IPS-11a (cell line): ENCODE measurements around the gene MAPK8IP2.

Experiments
- H3K4me3 ChIP-seq: one replicate; pipeline ENCODE4 v1.5.1; 2013; ENCODE audit warnings: low read depth, low read length, control low read depth

MAPK8IP2 gene

GRCh38 chr22:50600538-50600937 is at the start of gene MAPK8IP2:
TSS of gene MAPK8IP2 (plus strand) at chr22:50600793. CDS start at chr22:50600819, 26 bp downstream.
- H3K4me3 ChIP-seq, result peak within 1 kb of the TSS; percentile 17

DNA sequence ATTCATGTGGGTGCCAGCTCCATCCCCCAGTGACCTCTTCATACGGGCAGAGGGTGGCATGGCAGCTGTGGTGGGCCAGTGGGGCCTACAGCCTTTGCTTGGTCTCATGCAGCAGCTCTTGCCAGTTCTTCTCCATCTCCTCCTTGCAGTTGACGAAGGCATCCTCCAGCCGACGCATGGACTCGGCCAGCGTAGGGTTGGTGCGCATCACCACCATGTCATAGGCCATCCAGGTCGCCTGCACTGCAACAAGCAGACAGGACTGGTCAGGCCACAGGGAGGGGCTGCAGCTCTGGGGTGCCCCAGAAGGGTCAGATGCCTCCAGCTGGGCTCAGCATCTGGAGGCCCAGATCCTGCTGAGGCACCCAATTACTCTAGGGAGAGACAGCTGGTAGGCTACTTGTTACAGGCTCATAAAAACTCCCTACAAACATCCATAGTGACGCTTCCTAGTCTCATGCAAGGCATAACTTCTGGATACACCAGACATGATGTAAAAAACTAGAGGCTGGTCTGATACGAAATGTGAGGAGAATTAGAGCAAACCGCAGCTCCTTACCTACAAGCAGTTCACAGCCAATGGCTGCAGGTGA is 49.3 kb upstream of the MAPK8IP2 start:
- H3K4me3 ChIP-seq, result no peak overlapping the region

DNA sequence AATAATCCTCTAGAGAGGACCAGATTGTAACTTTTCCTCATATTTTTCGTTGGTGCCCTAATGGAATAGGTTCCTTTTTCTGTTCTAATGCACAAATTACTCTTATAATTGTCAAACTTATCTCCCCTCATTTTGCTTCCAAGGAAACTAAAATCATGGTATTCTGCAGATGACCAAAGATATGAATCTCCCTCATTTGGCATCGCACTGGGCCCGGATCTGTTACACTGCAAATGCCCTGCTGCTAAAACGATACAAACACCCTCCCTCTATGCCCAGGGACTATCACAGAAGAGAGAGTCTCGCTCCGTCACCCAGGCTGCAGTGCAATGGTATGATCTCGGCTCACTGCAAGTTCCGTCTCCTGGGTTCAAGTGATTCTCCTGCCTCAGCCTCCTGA is 47.3 kb upstream of the MAPK8IP2 start:
- H3K4me3 ChIP-seq, result no peak overlapping the region

- H3K4me3 ChIP-seq, result no peak overlapping the region
These were observed 43.9 kb upstream of the MAPK8IP2 start for GRCh38 chr22:50556703-50557102.

DNA sequence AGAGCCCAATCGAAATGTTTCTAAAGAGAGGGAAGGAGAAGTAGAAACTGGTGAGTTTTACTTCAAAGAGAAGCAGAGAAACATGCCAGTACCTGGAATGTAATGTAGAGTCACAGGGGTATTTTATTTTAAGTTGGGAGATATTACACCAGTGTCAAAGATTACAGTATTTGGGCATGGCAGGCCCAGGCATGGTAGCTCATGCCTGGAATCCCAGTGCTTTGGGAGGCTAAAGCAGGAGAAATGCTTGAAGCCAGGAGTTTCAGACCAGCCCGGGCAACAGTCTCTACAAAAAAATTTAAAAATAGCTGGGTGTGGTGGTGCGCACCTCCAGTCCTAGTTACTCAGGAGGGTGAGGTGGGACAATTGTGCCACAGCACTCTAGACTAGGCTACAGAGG is 40.6 kb upstream of the MAPK8IP2 start:
- no peak overlapping the region for H3K4me3 ChIP-seq

- H3K4me3 ChIP-seq, result no peak overlapping the region
These were observed 38.9 kb upstream of the MAPK8IP2 start for GRCh38 chr22:50561401-50562358.

DNA sequence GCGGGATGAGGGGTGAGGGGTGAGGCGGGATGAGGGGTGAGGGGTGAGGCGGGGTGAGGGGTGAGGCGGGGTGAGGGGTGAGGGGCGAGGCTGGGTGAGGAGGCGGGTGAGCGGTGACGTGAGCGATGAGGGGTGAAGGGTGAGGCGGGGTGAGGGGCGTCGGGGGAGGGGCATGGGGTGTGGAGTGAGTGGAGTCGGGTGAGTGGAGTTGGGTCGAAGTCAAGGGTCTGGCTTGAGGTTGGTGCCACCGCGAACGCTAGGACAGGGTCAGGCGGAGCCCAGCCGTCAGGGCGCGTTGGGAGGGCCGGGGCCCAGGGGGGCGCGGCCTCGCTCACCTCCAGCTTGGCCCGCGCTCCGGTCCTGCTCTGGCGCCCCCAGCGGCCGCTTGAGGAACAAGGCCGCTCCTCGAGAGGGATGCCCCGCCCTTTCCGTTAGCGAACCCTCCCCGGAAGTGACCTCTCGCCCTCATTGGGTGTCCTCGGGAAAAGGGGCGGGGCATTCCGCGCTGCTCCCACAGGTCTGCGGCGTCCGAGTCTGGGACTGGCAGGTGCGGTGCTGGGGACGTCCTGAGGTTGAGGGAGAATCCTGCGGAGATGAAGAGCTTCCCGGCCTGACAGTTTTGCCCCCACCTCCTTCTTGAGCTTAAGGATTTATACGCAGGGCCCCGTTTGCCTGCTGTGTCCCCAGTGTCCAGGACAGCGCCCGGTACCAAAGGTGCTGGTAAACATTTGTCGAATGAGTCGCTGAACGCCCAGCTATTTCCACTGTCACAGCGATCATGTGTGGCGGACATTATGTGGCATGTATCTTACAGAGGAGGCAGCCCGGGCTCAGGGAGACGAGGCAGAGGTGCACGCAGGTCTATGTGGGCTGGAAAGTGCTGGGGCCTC is 37.8 kb upstream of the MAPK8IP2 start, which contains the start of gene SYCE3:
Gene SYCE3 (minus strand): TSS at position 397 of the 890 bp plus-strand sequence. CDS start 6,514 bp downstream, outside the sequence.
- peak within 1 kb of the TSS; percentile 65 for H3K4me3 ChIP-seq

DNA sequence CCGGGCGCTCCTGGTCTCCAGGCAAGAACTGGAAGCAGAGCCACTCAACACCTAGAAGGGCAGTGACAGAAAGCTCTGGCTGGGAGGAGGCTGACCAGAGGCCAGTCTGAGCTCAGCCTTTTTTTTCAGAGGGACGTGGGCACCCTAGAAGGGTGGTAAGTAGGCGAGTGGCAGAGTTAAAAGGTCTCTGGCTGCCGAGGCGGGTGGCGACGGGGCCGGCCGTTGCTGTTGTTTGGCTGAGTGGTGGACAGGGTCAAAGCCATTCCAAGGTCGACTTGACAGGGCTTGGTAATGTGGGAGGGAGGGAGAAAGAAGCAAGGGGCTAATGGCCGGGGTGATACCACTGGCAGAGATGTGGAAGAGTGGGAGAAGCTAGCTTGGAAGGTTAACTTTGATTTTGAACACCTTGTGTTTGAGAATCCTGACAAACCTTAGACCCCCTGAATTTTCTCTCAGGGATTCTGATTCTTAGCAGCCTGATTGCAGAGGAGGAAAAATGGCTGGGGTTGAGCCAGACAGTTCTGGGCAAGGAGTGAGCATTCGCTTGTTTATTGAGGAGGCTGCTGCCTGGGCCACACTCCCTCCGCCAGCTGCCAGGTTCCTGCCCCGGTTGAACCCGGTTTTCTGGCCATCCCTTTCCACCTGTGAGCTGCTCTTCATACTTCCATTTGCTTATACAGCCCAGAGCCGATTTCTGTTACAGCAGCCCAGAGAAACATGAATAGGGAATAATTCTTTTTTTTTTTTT is 37.0 kb upstream of the MAPK8IP2 start:
- H3K4me3 ChIP-seq, result peak overlapping the region; percentile 65

- no peak overlapping the region for H3K4me3 ChIP-seq
These were observed 36.3 kb upstream of the MAPK8IP2 start for GRCh38 chr22:50564289-50564688.

GRCh38 chr22:50567721-50568252 is 32.8 kb upstream of the MAPK8IP2 start:
- no peak overlapping the region for H3K4me3 ChIP-seq

DNA sequence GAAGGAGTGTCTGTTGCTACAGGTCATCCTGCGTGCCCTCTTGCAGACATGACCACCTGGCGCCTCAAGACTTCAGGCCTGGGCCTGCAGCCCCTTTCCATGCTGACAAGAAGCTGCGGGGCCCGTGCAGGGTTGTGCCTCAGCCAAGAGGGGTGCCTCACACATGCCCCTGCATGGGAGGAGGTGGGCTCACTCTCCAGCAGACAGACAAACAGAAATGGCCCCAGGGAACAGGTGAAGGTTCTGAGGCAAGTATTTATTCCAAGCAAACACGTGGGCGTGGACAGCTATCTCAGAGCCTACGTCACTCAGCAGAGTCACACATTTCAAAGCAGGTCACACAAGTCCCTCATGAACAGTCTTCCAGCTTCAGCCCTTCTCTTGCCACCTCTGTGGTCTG is 32.0 kb upstream of the MAPK8IP2 start:
- H3K4me3 ChIP-seq, result no peak overlapping the region

- H3K4me3 ChIP-seq, result no peak overlapping the region
These were observed 31.5 kb upstream of the MAPK8IP2 start for GRCh38 chr22:50569041-50569459.

- no peak overlapping the region for H3K4me3 ChIP-seq
These were observed 30.6 kb upstream of the MAPK8IP2 start for GRCh38 chr22:50569896-50570535.

GRCh38 chr22:50570861-50571260 is 29.7 kb upstream of the MAPK8IP2 start:
- no peak overlapping the region for H3K4me3 ChIP-seq

DNA sequence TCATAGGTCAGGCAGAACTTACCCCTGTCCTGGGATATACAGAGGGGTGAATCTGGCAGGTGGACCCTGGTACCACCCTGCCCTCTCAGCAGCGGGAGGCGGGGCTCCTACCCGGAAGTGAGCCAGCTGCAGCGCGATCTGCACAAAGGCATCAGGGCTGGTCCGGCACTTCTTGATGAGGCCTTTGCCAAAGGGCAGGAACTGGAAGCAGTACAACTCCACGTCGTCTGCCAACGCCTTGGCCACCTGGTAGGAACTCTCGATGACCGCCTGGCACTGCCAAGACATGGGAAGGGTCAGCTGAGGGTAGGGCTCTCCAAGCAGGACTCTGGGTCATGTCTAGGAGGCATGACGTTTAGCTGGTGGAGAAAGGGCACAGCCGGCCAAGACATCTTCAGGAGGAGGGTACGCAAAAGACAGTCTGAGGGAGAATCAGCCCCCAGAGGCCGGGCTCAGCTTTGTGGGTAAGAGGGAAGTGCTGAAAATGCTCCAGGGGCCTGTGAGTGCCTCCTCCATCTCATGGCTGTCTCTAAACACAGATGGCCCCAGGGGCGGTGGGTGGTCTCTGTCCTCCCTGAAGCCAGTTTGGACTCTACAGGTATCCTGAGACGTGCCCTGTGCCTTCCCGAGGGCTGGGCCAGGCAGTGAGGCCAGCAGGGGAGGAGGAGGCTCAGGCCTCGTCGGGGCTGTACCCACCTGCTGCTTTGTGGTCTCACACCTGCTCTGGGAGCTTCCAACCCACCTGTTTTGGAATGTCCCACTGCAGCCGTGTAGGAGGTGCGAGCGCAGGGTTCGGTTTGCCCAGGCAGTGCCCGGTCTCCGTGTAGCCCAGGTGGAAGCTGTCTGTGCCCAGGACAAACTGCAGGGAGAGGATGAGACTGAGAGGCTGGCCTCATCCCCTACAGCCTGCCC is 29.1 kb upstream of the MAPK8IP2 start:
- no peak overlapping the region for H3K4me3 ChIP-seq

- no peak overlapping the region for H3K4me3 ChIP-seq
These were observed 27.6 kb upstream of the MAPK8IP2 start for GRCh38 chr22:50572965-50573364.

GRCh38 chr22:50573491-50574382 is 26.9 kb upstream of the MAPK8IP2 start:
- no peak overlapping the region for H3K4me3 ChIP-seq

GRCh38 chr22:50574383-50574755 is 26.2 kb upstream of the MAPK8IP2 start:
- no peak overlapping the region for H3K4me3 ChIP-seq
